Right kidney (tissue), 1 donor: ENCODE measurements around the gene TPBGL.

Source experiments
- DNase-seq: peaks from one replicate; pipeline ENCODE4 v3.0.0-alpha.2; 2016

The TPBGL gene

GRCh38 chr11:75246006-75246670 is 5.6 kb downstream of the TPBGL start:
- no peak for DNase-seq

DNA sequence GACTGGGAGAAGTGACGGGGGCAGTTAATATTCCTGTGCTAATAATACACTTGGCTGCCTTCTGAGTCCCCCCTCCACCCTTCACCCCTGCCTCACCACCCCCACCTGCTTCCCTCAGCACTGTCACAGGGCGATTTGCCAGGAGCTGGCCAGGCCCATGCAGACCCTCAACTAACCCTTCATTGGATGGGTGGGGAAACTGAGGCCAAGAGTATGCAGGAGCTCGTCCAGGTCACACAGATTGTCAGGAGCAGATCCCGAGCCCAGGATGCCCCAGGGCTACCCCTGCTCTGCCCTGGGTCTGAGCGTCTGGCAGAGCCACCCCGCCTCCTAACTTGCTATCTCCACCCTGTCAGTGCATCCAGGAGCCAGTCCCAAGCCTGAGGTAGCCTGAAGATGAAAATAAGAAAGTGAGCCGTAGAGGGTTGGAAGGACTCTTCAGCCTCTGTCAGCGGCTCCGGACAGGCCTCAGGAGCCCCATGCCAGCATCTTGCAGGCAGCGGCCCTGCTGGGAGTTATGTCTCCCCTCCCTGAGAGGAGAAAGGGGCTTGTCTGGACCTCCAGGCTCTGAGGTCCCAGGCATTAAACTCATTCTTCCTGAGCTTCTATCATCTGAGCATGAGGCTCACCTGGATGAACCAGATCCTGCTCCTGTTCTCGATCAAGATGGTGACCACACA is 6.2 kb downstream of the TPBGL start:
- DNase-seq, result no peak

DNA sequence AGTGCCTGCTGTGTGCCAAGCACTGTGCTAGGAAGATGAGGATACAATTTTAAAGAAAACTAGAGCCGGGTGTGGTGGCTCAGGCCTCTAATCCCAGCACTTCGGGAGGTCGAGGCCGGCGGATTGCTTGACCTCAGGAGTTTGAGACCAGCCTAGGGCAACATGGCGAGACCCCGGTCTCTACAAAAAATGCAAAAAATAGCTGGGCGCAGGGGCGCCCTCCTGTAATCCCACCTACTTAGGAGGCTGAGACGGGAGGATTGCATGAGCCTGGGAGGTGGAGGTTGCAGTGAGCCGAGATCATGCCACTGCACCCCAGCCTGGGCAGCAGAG is 8.3 kb downstream of the TPBGL start:
- no peak for DNase-seq

DNA sequence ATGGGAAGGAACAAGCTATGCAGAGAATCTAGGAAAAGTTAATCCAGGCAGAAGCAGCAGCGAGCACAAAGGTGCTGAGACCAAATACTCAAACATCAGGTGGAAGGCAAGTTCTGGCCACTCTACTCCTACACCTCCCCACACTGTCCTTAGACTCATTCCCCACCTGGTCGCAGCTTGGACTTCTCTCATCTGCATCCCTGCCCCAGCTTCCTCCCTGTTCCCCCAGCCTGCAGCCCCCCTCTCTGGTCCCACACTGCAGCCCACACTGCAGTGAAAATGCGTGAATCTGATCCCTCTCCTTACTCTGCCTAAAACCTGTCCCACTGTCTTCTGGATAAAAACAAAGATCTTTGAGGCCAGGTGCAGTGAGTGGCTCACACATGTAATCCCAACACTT is 9.1 kb downstream of the TPBGL start:
- DNase-seq, result no peak

GRCh38 chr11:75254326-75254725 is 13.8 kb downstream of the TPBGL start:
- DNase-seq, result no peak

- no peak for DNase-seq
Measured at GRCh38 chr11:75260396-75261170, 20.0 kb downstream of the TPBGL start.

DNA sequence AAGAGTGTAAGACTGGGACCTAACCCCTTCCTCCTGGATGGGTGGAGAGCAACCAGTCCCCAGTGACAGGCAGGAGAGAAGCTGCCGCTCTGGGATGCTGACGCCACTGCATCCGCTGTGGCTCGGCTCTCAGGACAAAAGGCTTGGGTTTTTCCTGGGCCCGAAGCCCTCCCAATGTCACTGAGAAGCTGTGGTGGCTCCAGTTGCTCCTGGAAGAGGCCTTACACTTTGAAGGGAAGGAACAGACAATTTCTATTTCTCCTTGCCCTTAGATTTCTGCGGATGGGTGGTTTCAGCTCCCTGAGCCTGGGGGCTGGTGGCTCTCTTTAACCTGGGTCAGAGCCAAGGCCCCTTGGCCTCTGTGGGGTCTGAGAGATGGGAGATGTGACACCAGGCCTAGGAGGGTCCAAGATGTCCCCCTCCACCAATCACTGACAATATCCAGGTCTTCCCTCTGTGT is 21.4 kb downstream of the TPBGL start:
- DNase-seq, result no peak

GRCh38 chr11:75262436-75262835 is 21.9 kb downstream of the TPBGL start:
- DNase-seq, result no peak

DNA sequence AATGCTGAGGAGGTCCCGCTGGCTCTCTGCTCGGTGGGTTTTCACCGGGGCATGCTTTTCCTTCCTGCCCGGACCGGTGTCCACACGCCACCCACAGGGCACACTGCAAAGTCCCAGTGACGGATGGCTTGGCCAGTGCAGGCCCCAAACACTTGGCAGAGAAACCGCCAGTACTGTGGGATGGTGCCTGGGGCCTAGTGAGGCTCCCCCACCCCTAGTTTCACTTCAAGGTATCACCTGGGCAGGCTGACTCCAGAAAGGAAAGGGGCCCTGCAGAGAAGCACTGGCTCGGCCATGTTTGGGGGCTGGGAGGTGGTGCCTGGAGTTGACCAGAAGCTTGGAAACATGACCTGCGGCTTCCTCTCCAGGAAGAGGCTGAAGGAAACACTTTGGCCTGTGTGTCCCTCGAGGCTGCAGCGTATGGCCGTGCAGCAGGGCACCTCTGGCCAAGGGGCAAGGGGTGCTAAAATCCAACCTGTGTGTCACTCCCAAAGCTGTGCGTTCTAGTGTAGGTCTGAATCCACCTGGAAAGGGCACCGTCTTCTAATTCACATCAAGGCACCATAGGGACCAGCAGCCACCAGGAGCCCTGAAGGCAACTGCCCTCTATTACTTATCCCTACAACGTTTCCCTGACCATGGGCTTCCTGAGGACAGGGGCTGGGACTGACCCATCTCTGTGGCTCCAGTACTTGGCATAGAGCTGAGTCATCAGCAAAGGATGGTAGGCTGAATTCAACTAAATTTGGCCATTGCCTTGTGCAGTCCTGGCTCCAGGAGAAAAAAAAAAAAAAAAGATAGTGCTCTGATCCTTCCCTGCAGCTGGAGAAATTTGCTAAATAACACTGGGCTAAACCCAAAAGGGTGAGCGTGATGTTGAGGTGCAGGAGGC is 22.6 kb downstream of the TPBGL start:
- DNase-seq, result no peak

- no peak for DNase-seq
Measured at GRCh38 chr11:75263944-75264349, 23.4 kb downstream of the TPBGL start.

DNA sequence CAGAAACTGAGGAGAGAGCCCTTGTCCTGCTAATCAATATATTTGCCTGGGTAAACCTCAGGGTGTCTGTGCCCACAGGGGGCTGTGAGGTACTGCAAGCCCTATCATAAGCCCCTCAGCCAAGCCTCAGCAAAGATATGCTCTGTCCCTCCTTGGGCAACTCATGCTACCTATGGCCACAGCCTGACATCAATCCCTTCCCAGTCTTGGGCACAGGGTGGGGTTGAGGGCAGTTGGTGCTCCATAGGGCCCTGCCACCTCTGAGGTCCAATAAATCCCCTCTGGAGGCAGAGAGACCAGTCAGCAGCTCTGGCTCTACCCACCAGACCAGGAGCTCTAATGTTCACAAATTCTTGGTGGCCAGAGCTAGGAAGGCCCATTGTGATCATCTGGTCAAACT is 23.8 kb downstream of the TPBGL start:
- DNase-seq, result no peak

- no peak for DNase-seq
Measured at GRCh38 chr11:75264971-75265370, 24.4 kb downstream of the TPBGL start.

DNA sequence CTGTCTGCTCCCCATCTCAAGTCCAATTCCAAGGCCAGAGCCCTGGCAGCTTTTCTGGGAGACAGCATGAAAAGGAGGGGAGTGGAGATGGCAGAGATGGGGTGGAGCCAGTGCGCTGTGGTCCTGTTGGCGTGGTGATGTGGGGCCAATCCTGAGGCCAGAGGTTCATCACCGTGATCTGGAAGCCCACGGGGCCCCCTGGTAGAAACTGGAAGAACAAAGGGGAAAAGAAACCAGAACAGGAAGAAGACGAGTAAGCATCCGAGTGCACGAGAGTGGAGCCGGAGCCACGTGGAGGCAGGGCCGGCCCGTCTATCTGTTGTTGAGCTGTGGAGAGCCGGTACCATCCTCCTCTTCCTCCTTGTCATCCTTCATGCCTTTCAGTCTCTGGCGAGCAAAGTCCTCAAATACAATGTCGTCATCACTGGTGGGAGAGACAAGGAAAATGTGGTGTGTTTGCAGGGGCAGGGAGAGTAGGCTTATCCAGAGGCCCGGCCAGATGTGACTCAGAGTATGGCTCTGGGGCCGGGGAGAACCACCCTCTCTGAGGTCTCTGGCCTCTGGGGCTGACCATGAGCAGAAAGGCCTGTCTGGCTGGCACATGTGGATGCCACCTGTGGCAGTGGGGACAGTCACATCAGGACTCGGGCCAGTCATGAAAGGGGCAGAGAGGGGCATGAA is 25.4 kb downstream of the TPBGL start:
- no peak for DNase-seq

GRCh38 chr11:75267171-75267970 is 26.8 kb downstream of the TPBGL start:
- DNase-seq, result no peak

- no peak for DNase-seq
Measured at GRCh38 chr11:75268626-75269366, 28.2 kb downstream of the TPBGL start.

GRCh38 chr11:75269367-75269660 is 28.7 kb downstream of the TPBGL start:
- no peak for DNase-seq

GRCh38 chr11:75269896-75270295 is 29.3 kb downstream of the TPBGL start:
- DNase-seq, result no peak

DNA sequence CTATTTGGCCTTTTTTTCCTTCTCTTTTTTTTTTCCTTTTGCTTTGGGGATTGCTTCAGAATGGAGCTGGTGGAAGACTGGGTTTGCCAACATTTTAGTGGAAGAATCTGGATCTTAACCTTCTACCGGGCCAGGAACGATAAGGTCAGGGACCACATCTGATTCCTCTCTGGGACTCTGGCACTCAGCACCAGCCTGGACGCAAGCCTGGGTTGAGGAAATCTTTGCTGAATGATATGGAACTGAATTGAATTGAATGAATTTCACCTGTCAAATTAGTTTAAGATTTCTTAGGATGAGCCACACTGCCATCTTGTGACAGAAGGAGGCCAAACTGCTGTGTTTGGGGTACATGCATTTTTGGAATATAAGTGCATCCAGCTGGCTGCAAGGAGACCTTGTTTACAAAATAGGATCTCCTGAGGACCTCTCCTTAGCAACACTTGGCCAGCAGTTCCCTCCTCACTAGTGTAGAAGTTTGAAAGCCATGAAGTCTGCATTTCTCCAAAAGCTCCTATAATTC is 30.4 kb downstream of the TPBGL start:
- no peak for DNase-seq

- no peak for DNase-seq
Measured at GRCh38 chr11:75271730-75272129, 31.2 kb downstream of the TPBGL start.

DNA sequence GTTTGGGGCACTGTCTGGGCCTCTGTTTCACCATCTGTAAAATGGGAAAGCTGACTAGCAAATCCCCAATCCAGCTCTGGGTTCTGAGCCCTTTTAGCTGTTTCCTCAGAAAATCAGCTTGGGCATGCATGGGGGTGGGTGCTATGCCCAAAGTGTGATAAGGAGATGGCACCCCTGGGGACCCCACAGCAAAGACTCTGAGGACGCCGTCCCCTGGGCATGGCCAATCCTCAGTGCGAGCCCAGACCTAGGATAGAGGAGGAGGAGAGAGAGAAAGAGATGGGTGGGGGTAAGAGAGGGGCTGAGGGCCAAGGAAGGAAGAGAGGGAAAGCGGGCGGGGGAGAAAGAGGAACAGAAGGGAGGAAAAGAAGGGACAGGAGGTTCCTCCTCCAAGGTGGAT is 31.8 kb downstream of the TPBGL start:
- no peak for DNase-seq
